Esophagus squamous epithelium (tissue), 4 donors: ENCODE results near the gene PARD3B.

Experiments used
- CTCF ChIP-seq, 6 experiments: fragments of 450-650 bp in 4 of 6; fragments of 200-600 bp in 2 of 6; sonication (generic) in 2 of 6; IDR thresholded peaks; one replicate each; pipeline ENCODE4 v1.5.1; 2016 to 2019; ENCODE audit warnings: antibody characterized with exemption in 6 of 6, mild to moderate bottlenecking in 4 of 6, moderate library complexity in 4 of 6
- POLR2A ChIP-seq, 4 donors: fragments of 450-650 bp; IDR thresholded peaks; one replicate each; pipeline ENCODE4 v1.6.1; 2017; ENCODE audit warnings: antibody characterized with exemption in 4 of 4, mild to moderate bottlenecking in 4 of 4, moderate library complexity in 3 of 4

GRCh38 chr2:205261516-205262020 is 716.3 kb downstream of the PARD3B start:
- TF ChIP-seq CTCF (IDR thresholded peaks at IDR 0.05) = no peak
- no peak for TF ChIP-seq POLR2A (IDR thresholded peaks at IDR 0.05)
